Nephron (organoid): ENCODE data around the gene KICS2.
"Not testable (repeated sequence)": the region's sequence is repeated elsewhere in the genome, so short reads cannot be mapped to it uniquely, and the experiment has no call there.

Source experiments
- H3K27ac Mint-ChIP-seq, 3 experiments: 2 replicates each; pipeline ENCODE4 v1.8.0; 2020; ENCODE audit warnings: mixed read lengths in 3 of 3, mild to moderate bottlenecking in 2 of 3, moderate library complexity in 1 of 3
- H3K27me3 Mint-ChIP-seq: 2 replicates; pipeline ENCODE4 v1.8.0; 2021; ENCODE audit warnings: low read depth, mild to moderate bottlenecking, moderate library complexity, mixed read lengths
- H3K36me3 Mint-ChIP-seq: 2 replicates; pipeline ENCODE4 v1.8.0; 2020; ENCODE audit warnings: low read depth, mixed read lengths
- H3K4me1 Mint-ChIP-seq: 2 replicates; pipeline ENCODE4 v1.8.0; 2020; ENCODE audit warnings: mixed read lengths
- H3K4me3 Mint-ChIP-seq, 3 experiments: 2 replicates each; pipeline ENCODE4 v1.8.0; 2020; ENCODE audit warnings: mild to moderate bottlenecking in 3 of 3, mixed read lengths in 3 of 3, moderate library complexity in 2 of 3
- H3K9me3 Mint-ChIP-seq: 2 replicates; pipeline ENCODE4 v1.8.0; 2020; ENCODE audit warnings: mixed read lengths
- CTCF ChIP-seq, 3 experiments: fragments of 200-600 bp; sonication (generic); IDR thresholded peaks; one replicate each; pipeline ENCODE4 v1.5.0; 2021; ENCODE audit warnings: antibody characterized with exemption in 3 of 3; ENCODE audit not compliant: unreplicated experiment in 3 of 3

Gene KICS2

GRCh38 chr12:64225626-64226025 is 3.5 kb upstream of the KICS2 start:
- H3K27ac Mint-ChIP-seq, result no peak overlapping the region
- TF ChIP-seq CTCF (IDR thresholded peaks at IDR 0.05; ENCODE audit: unreplicated experiment in 3 of 3), result no peak
- H3K9me3 Mint-ChIP-seq, result peaks cover 3% of the 10 kb centered on the region
- H3K27me3 Mint-ChIP-seq, result peaks cover 6% of the 10 kb centered on the region
- peaks cover 9% of the 10 kb centered on the region for H3K4me1 Mint-ChIP-seq
- H3K36me3 Mint-ChIP-seq, result no peaks in the 10 kb centered on the region
- peak overlapping the region in 2 of 3 experiments; percentile 27 to 43 for H3K4me3 Mint-ChIP-seq

- peaks cover 18% of the 10 kb centered on the region for H3K4me1 Mint-ChIP-seq
- peak overlapping the region; percentile 84 to 92 (median 91) for H3K4me3 Mint-ChIP-seq
- no peaks in the 10 kb centered on the region for H3K36me3 Mint-ChIP-seq
- peak overlapping the region; percentile 39 to 89 (median 81) for H3K27ac Mint-ChIP-seq
- H3K27me3 Mint-ChIP-seq, result peaks cover 6% of the 10 kb centered on the region
- no peaks in the 10 kb centered on the region for H3K9me3 Mint-ChIP-seq
- TF ChIP-seq CTCF (IDR thresholded peaks at IDR 0.05; ENCODE audit: unreplicated experiment in 3 of 3), result no peak
These were observed 466 bp downstream of the KICS2 start for GRCh38 chr12:64221651-64222008.

GRCh38 chr12:64220046-64220445 is 2.0 kb downstream of the KICS2 start:
- Mint-ChIP-seq H3K27me3 (peaks cover 6% of the 10 kb centered on the region), H3K36me3 (no peaks in the 10 kb centered on the region), H3K9me3 (no peaks in the 10 kb centered on the region), H3K4me3 (peak overlapping the region; percentile 24 to 71 (median 41)), H3K27ac (no peak overlapping the region), H3K4me1 (peaks cover 18% of the 10 kb centered on the region)
- TF ChIP-seq CTCF (IDR thresholded peaks at IDR 0.05; ENCODE audit: unreplicated experiment in 3 of 3), result no peak

GRCh38 chr12:64219145-64219544 is 3.0 kb downstream of the KICS2 start:
- no peak overlapping the region for H3K27ac Mint-ChIP-seq
- no peaks in the 10 kb centered on the region for H3K36me3 Mint-ChIP-seq
- peak overlapping the region in 2 of 3 experiments; percentile 41 to 61 for H3K4me3 Mint-ChIP-seq
- no peak for TF ChIP-seq CTCF (IDR thresholded peaks at IDR 0.05; ENCODE audit: unreplicated experiment in 3 of 3)
- peaks cover 6% of the 10 kb centered on the region for H3K27me3 Mint-ChIP-seq
- H3K4me1 Mint-ChIP-seq, result peaks cover 18% of the 10 kb centered on the region
- H3K9me3 Mint-ChIP-seq, result no peaks in the 10 kb centered on the region

- H3K27ac Mint-ChIP-seq, result no peak overlapping the region
- H3K36me3 Mint-ChIP-seq, result peaks cover 5% of the 10 kb centered on the region
- no peak for TF ChIP-seq CTCF (IDR thresholded peaks at IDR 0.05; ENCODE audit: unreplicated experiment in 3 of 3)
- H3K27me3 Mint-ChIP-seq, result peaks cover 6% of the 10 kb centered on the region
- H3K4me1 Mint-ChIP-seq, result peaks cover 18% of the 10 kb centered on the region
- no peak overlapping the region for H3K4me3 Mint-ChIP-seq
- H3K9me3 Mint-ChIP-seq, result no peaks in the 10 kb centered on the region
These were observed 3.5 kb downstream of the KICS2 start for GRCh38 chr12:64218597-64218996.

GRCh38 chr12:64217643-64218042 is 4.5 kb downstream of the KICS2 start:
- H3K27ac Mint-ChIP-seq, H3K36me3 Mint-ChIP-seq, H3K4me3 Mint-ChIP-seq, H3K9me3 Mint-ChIP-seq, H3K27me3 Mint-ChIP-seq: not testable (repeated sequence)
- H3K4me1 Mint-ChIP-seq, result peaks cover 18% of the 10 kb centered on the region
